A673 (cell line): Measurements from ENCODE around the gene ADGRG2.

Experiments
- EZH2 ChIP-seq: fragments of 200-600 bp; sonication (generic); IDR thresholded peaks from 2 replicates; pipeline ENCODE4 v1.6.1; 2017; ENCODE audit warnings: borderline replicate concordance, low read depth, mild to moderate bottlenecking, mixed read lengths, antibody characterized with exemption, low read length; ENCODE audit not compliant: poor library complexity, severe bottlenecking
- TF ChIP-seq, protein P1 (sequence below): fragments of 300-800, 200-600 bp; sonication (generic); conservative IDR thresholded peaks from 2 replicates; pipeline ENCODE4 v1.5.1; 2017; ENCODE audit warnings: low read depth, mild to moderate bottlenecking, antibody characterized with exemption, low read length, moderate library complexity, mixed read lengths

DNA sequence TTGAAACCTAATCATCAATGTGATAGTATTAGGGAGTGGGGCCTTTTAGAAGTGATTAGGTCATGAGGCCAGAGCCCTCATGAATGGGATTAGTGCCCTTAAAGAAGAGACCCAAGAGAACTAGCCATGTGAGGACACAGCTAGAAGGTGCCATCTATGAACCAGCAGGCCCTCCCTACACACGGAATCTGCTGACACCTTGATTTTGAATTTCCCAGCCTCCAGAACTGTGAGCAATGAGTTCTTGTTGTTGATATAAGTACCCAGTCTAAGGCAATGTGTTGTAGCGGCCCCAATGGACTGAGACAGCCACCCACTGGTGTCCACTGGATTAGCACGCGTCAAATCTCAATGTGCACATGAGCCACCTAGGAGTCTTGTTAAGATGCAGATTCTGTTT is 8.4 kb upstream of the ADGRG2 start:
- TF ChIP-seq, protein P1, sequence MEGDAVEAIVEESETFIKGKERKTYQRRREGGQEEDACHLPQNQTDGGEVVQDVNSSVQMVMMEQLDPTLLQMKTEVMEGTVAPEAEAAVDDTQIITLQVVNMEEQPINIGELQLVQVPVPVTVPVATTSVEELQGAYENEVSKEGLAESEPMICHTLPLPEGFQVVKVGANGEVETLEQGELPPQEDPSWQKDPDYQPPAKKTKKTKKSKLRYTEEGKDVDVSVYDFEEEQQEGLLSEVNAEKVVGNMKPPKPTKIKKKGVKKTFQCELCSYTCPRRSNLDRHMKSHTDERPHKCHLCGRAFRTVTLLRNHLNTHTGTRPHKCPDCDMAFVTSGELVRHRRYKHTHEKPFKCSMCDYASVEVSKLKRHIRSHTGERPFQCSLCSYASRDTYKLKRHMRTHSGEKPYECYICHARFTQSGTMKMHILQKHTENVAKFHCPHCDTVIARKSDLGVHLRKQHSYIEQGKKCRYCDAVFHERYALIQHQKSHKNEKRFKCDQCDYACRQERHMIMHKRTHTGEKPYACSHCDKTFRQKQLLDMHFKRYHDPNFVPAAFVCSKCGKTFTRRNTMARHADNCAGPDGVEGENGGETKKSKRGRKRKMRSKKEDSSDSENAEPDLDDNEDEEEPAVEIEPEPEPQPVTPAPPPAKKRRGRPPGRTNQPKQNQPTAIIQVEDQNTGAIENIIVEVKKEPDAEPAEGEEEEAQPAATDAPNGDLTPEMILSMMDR, result no peak
- TF ChIP-seq EZH2, result no peak
